Thyroid gland (tissue), 4 donors: ENCODE results near the gene LCN10. TPM values are rescaled to one million over a fixed set of nuclear protein-coding genes. Genes with fewer than 3 reads are reported as not detected.
A peak's percentile ranks its signal among the peaks of the same experiment; 100 is the strongest.

Experiments used
- DNase-seq, 2 donors: peaks; one replicate each; pipeline ENCODE4 v3.0.0-alpha.2; 2019
- H3K27ac ChIP-seq, 3 donors: fragments of 200-600 bp; sonication (generic); 1 replicate in 2 of 3; 2 replicates in 1 of 3; pipeline ENCODE4 v1.5.1; 2016 to 2019; ENCODE audit warnings: mild to moderate bottlenecking in 1 of 3, moderate library complexity in 1 of 3
- H3K27me3 ChIP-seq: fragments of 200-600 bp; sonication (generic); one replicate; pipeline ENCODE4 v1.5.1; 2019
- H3K36me3 ChIP-seq, 2 donors: fragments of 200-600 bp; sonication (generic); one replicate each; pipeline ENCODE4 v1.5.1; 2016 to 2019
- H3K4me1 ChIP-seq, 2 donors: fragments of 200-600 bp; sonication (generic); one replicate each; pipeline ENCODE4 v1.5.1; 2017 to 2019
- H3K4me3 ChIP-seq, 3 donors: fragments of 200-600 bp; sonication (generic); replicated peaks in 1 of 3; 1 replicate in 2 of 3; 2 replicates in 1 of 3; pipeline ENCODE4 v1.5.1; 2016; ENCODE audit warnings: mild to moderate bottlenecking in 1 of 3
- H3K9me3 ChIP-seq: fragments of 200-600 bp; sonication (generic); one replicate; pipeline ENCODE4 v1.5.1; 2017
- CTCF ChIP-seq, 6 experiments: fragments of 200-600 bp in 3 of 6; fragments of 450-650 bp in 3 of 6; sonication (generic) in 3 of 6; IDR thresholded peaks; one replicate each; pipeline ENCODE4 v1.5.1; 2016 to 2019; ENCODE audit warnings: antibody characterized with exemption in 6 of 6, mild to moderate bottlenecking in 2 of 6, inconsistent platforms in 1 of 6, moderate library complexity in 1 of 6
- POLR2A ChIP-seq, 2 donors: fragments of 450-650 bp; IDR thresholded peaks; one replicate each; pipeline ENCODE4 v1.6.1; 2017; ENCODE audit warnings: antibody characterized with exemption in 2 of 2, mild to moderate bottlenecking in 2 of 2, moderate library complexity in 1 of 2
- WGBS, 2 donors: methylation state at CpG; one replicate each; pipeline ENCODE4 v1.1.5; 2017; 5-methylcytosine and 5-hydroxymethylcytosine counted together
- intact Hi-C: fragments of 100-400 bp; cut with DNase I; formaldehyde crosslinking; loops from one replicate; pipeline ENCODE4 v1.15.1; 2023
- total RNA-seq, 4 donors: library from RNA; depleted of rRNA; stranded (reverse); fragments of >200 nt; gene quantifications; one replicate each; pipeline ENCODE4 v1.2.3, GENCODE V29; 2016

Gene LCN10
- total RNA-seq, 4 donors from 2014 or later = 5.8 to 10.1 (median 7.1) TPM

DNA sequence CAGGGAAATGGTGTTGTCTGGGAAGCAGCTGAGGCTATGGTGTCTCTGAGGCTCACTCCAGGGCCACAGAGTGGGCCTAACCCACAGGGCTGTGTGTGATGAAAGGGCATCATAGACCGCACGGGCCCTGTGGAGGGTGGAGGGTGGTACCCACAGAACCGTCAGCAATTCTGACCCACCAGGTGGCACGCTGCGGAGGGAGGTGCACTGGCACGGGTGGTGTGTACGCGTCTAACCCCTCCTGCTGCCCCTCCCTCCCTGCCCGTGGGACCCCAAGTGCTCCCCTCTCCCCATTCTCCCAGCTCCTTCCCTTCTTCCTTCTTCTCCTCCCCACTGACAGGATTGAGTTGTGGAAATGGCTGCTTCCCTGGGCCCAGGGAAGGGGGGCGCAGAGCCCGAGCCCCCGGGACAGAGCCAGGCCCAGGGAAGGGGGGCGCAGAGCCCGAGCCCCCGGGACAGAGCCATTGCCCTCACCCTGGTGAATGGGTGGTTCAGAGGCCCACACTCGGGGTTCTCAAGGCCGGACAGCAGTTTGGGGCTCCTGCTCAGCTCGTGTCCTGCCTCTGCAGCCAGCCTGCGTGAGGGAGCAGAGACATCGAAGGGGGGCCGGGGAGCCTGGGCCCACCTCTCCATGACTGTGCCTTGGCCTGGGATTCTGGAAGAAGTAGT, 6.8 kb downstream of the LCN10 start:
- no peak overlapping the region for H3K27ac ChIP-seq
- WGBS, 2 donors = 92% methylated on average over 10 to 14 of the region's 21 CpGs
- no peaks in the 10 kb centered on the region for H3K36me3 ChIP-seq
- intact Hi-C loops = no loop called here
- H3K27me3 ChIP-seq = no peaks in the 10 kb centered on the region
- peaks cover 7 to 16% of the 10 kb centered on the region in 2 donors for H3K4me1 ChIP-seq
- H3K4me3 ChIP-seq = no peak overlapping the region
- no peaks in the 10 kb centered on the region for H3K9me3 ChIP-seq
- DNase-seq = no peak
- TF ChIP-seq CTCF (IDR thresholded peaks at IDR 0.05) (no peak), POLR2A (IDR thresholded peaks at IDR 0.05) (no peak)

- WGBS, 2 donors = 87 to 94% methylated on average over 8 to 12 of the region's 12 CpGs
- Histone ChIP-seq H3K27me3 (no peaks in the 10 kb centered on the region), H3K9me3 (no peaks in the 10 kb centered on the region), H3K4me1 (peaks cover 5 to 11% of the 10 kb centered on the region in 2 donors), H3K36me3 (no peaks in the 10 kb centered on the region), H3K27ac (no peak overlapping the region), H3K4me3 (no peak overlapping the region)
- no peak for DNase-seq
- intact Hi-C loops = no loop called here
- TF ChIP-seq POLR2A (IDR thresholded peaks at IDR 0.05) = no peak
- TF ChIP-seq CTCF (IDR thresholded peaks at IDR 0.05) = no peak
These were observed 7.8 kb downstream of the LCN10 start for GRCh38 chr9:136734837-136735496.

DNA sequence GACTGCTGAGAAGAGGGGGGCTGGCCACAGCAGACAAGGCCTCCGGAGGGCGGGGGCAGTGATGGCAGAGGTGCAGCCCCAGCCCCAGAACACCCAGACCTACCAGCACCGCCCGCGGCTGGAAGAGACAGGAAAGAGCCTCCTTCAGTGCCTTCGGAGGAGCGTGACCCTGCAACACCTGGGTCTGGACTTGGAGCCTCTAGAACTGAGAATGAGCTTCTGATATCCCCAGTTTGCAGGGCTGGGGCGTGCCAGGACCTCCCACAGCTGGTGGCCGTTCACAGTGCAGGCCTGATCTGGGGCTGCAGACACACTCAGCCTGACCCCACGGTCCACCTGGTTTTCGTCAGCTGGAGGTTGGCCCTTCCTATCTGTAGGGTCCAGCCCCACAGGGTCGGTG, 9.1 kb downstream of the LCN10 start:
- Histone ChIP-seq H3K27ac (no peak overlapping the region), H3K9me3 (no peaks in the 10 kb centered on the region), H3K27me3 (no peaks in the 10 kb centered on the region), H3K36me3 (no peaks in the 10 kb centered on the region), H3K4me1 (peaks cover 5 to 18% of the 10 kb centered on the region in 2 donors), H3K4me3 (no peak overlapping the region)
- 84 to 91% methylated on average over 11 to 12 of the region's 12 CpGs for WGBS, 2 donors
- intact Hi-C loops = no loop called here
- no peak for DNase-seq
- TF ChIP-seq POLR2A (IDR thresholded peaks at IDR 0.05) (no peak), CTCF (IDR thresholded peaks at IDR 0.05) (no peak)

DNA sequence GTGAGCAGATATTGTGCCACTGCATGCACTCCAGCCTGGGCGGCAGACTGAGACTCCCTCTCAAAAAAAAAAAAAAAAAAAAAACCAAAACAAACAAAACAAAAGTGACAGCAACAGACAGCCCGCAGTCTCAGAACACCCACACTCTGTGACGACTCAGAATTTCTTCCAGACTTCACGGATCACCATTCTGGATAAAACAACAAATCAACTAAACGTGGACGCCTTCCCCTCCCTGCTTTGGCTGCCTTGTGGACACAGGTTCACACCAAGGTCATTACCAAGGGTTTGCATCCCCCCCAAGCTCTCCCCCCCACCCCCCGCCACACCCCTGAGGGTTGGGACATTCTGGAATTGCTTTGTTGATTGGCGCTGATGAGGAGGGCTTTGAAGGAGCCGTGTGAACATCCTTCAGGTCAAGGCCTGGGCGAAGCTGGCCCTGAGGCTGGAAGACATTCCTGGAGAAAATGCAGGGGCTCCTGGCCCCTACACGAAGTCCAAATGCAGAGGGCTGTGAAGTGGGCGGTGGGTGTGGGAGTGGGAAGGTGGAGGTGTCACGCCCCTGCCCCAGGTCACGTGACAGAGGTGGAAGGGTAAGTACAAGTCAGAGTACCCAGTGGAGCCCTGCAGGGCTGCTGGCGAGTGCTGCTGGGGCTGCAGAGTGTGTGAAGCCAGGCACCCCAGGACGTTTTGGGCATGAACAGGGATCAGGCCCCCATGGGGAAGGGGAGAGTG, 10.1 kb downstream of the LCN10 start:
- TF ChIP-seq POLR2A (IDR thresholded peaks at IDR 0.05) (no peak), CTCF (IDR thresholded peaks at IDR 0.05) (no peak)
- no peaks in the 10 kb centered on the region for H3K27me3 ChIP-seq
- peak overlapping the region; percentile 52 to 77 (median 64) for H3K27ac ChIP-seq
- intact Hi-C loops = no loop called here
- WGBS, 2 donors = 42% methylated on average over 16 of the region's 16 CpGs
- DNase-seq = peak; percentile 74 to 82
- peaks cover 5 to 21% of the 10 kb centered on the region in 2 donors for H3K4me1 ChIP-seq
- no peaks in the 10 kb centered on the region for H3K9me3 ChIP-seq
- no peak overlapping the region for H3K4me3 ChIP-seq
- no peaks in the 10 kb centered on the region for H3K36me3 ChIP-seq
